OCI-LY7 (cell line): ENCODE results near the gene LYG1.

ENCODE experiments used
- EZH2phosphoT487 ChIP-seq: fragments of 200-600 bp; sonication (generic); IDR thresholded peaks from 2 replicates; pipeline ENCODE4 v1.6.1; 2018; ENCODE audit warnings: low read depth, borderline replicate concordance, mild to moderate bottlenecking, mixed run types, antibody characterized with exemption, low read length, moderate library complexity, mixed read lengths
- TF ChIP-seq, protein P1 (sequence below): fragments of 200-600 bp; sonication (generic); conservative IDR thresholded peaks from 2 replicates; pipeline ENCODE4 v1.5.1; 2014; ENCODE audit warnings: mild to moderate bottlenecking, antibody characterized with exemption, low read length, moderate library complexity, mixed read lengths

- TF ChIP-seq, protein P1, sequence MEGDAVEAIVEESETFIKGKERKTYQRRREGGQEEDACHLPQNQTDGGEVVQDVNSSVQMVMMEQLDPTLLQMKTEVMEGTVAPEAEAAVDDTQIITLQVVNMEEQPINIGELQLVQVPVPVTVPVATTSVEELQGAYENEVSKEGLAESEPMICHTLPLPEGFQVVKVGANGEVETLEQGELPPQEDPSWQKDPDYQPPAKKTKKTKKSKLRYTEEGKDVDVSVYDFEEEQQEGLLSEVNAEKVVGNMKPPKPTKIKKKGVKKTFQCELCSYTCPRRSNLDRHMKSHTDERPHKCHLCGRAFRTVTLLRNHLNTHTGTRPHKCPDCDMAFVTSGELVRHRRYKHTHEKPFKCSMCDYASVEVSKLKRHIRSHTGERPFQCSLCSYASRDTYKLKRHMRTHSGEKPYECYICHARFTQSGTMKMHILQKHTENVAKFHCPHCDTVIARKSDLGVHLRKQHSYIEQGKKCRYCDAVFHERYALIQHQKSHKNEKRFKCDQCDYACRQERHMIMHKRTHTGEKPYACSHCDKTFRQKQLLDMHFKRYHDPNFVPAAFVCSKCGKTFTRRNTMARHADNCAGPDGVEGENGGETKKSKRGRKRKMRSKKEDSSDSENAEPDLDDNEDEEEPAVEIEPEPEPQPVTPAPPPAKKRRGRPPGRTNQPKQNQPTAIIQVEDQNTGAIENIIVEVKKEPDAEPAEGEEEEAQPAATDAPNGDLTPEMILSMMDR: no peak
- no peak for TF ChIP-seq EZH2phosphoT487
Measured at GRCh38 chr2:99242151-99242550, 58.8 kb downstream of the LYG1 start.
